Heart right ventricle (tissue), 16 donors: Measurements from ENCODE around the gene GAK. TPM values are rescaled to one million over a fixed set of nuclear protein-coding genes. Genes with fewer than 3 reads are reported as not detected.

Experiments used
- ATAC-seq, 8 donors: fragments of 200-7000 bp; cut with Tn5 transposase; one replicate each; pipeline ENCODE4 v1.9.1; 2020; ENCODE audit warnings: mild to moderate bottlenecking in 8 of 8, moderate library complexity in 8 of 8, moderate number of reproducible peaks in 1 of 8
- DNase-seq, 2 donors: peaks; one replicate each; pipeline ENCODE4 v3.0.0-alpha.2; 2020
- H3K27ac ChIP-seq, 10 donors: fragments of 200-600 bp; sonication (generic) in 2 of 10; one replicate each; pipeline versions ENCODE4 v1.5.0 to v1.8.0; 2020 to 2022; ENCODE audit warnings: mild to moderate bottlenecking in 3 of 10
- H3K27me3 ChIP-seq, 7 donors: fragments of 200-600 bp; one replicate each; pipeline ENCODE4 v1.8.0; 2021 to 2022; ENCODE audit warnings: mild to moderate bottlenecking in 2 of 7
- H3K36me3 ChIP-seq, 9 donors: fragments of 200-600 bp; sonication (generic) in 1 of 9; one replicate each; pipeline versions ENCODE4 v1.5.0 to v1.8.0; 2020 to 2022; ENCODE audit warnings: mild to moderate bottlenecking in 2 of 9
- H3K4me1 ChIP-seq, 9 donors: fragments of 200-600 bp; sonication (generic) in 1 of 9; one replicate each; pipeline versions ENCODE4 v1.5.0 to v1.8.0; 2020 to 2022; ENCODE audit warnings: mild to moderate bottlenecking in 4 of 9
- H3K4me3 ChIP-seq, 10 donors: fragments of 200-600 bp; sonication (generic) in 2 of 10; one replicate each; pipeline versions ENCODE4 v1.5.0 to v1.8.0; 2020 to 2022; ENCODE audit warnings: mild to moderate bottlenecking in 7 of 10, moderate library complexity in 2 of 10
- H3K9me3 ChIP-seq, 11 donors: fragments of 200-600 bp in 10 of 11; sonication (generic) in 2 of 11; one replicate each; pipeline versions ENCODE4 v1.5.0 to v1.8.0; 2013 to 2022; ENCODE audit warnings: mild to moderate bottlenecking in 2 of 11, control low read depth in 1 of 11, moderate library complexity in 1 of 11
- WGBS, 2 donors: extraction: QIAGEN DNeasy Blood & Tissue Kit; methylation state at CpG; one replicate each; pipeline ENCODE4 v1.1.7; 2013; ENCODE audit warnings: inconsistent platforms in 1 of 2; 5-methylcytosine and 5-hydroxymethylcytosine counted together
- intact Hi-C, 10 donors: fragments of 100-400 bp; cut with DNase I; formaldehyde crosslinking; loops; one replicate each; pipeline versions ENCODE4 v1.11.1 to v1.14.2; 2022
- polyA plus RNA-seq, 2 donors: library from polyadenylated mRNA; stranded (reverse); fragments of 200-250 nt; gene quantifications; one replicate each; pipeline ENCODE4 v1.2.3, GENCODE V29; 2013
- total RNA-seq, 10 donors: library from RNA; stranded (reverse); fragmentation: NEBNext Ultra II Directional in 3 of 10; extraction: Animal tissue kit (Norgen Biotek cat#: 25700) in 3 of 10; gene quantifications; one replicate each; pipeline versions ENCODE4 v1.2.1 to v1.2.4, GENCODE V29; 2021 to 2023
- TF ChIP-seq, protein P1 (sequence below), 9 donors: fragments of 200-600 bp; sonication (generic) in 2 of 9; IDR thresholded peaks; one replicate each; pipeline versions ENCODE4 v1.5.0 to v1.8.0; 2021 to 2022; ENCODE audit warnings: antibody characterized with exemption in 9 of 9, mild to moderate bottlenecking in 5 of 9, moderate library complexity in 1 of 9
- donor health status: Arrhythmogenic right ventricular cardiomyopathy.
- donor health status: ischemic (EF 13 %, LVEDD 7.1; RV severe dilation, severe dysfunction).
- donor health status: healthy with polysubstance abuse.
- donor health status: DM: no; HTN: yes; CAD: no.
- donor health status: DM: no; HTN: no; CAD: no.
- donor health status: ischemic (EF 25% LVEDD 6.9; RV normal size, moderate dysfunction).
- donor health status: ischemic (EF 25% LVEDD 5.7; RV mildly dilated, moderate dysfunction).
- donor health status: healthy.
- donor health status: DM: yes; HTN: yes; CAD: no.
- donor health status: Ischemic cardiomyopathy.
- donor health status: ischemic (EF 35%, LVEDD 5.7; RV mildly dilated, moderate dysfunction).
- donor health status: nonischemic (EF 11% LVEDD 7.7; RV severe dilation, severe dysfunction).
- donor health status: DM: yes; HTN: yes; CAD: no.
- donor health status: PGD.
- donor health status: ischemic (EF 29% LVEDD 5.4; RV normal size, mild dysfunction).
- donor health status: nonischemic (EF 23%, LVEDD 6.1; RV moderate dilation, normal function).

The GAK gene
- total and polyA plus RNA-seq, 12 donors = 21.0 to 105 (median 29.2) TPM

DNA sequence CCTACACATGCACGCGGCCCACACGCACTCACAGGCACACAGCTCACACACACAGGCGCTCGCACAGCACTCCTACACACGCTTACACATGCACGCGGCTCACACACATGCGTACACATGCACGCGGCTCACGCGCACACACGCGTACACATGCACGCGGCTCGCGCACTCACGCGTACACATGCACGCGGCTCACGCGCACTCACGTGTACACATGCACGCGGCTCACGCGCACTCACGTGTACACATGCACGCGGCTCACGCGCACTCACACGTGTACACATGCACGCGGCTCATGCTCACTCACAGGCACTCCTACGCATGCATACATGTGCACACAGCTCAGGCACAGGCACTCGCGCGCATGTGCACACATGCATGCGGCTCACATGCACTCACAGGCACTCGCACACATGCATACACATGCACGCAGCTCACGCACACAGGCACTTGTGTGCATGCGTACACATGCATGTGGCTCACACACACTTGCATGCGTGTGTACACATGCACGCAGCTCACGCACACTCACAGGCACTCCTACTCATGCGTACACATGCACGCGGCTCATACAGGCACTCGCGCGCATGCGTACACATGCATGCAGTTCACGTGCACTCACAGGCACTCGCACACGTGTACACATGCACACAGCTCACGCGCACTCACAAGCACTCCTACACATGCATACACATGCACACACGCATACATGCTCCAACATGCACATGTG is 44.9 kb downstream of the GAK start:
- no peak overlapping the region for H3K4me3 ChIP-seq

DNA sequence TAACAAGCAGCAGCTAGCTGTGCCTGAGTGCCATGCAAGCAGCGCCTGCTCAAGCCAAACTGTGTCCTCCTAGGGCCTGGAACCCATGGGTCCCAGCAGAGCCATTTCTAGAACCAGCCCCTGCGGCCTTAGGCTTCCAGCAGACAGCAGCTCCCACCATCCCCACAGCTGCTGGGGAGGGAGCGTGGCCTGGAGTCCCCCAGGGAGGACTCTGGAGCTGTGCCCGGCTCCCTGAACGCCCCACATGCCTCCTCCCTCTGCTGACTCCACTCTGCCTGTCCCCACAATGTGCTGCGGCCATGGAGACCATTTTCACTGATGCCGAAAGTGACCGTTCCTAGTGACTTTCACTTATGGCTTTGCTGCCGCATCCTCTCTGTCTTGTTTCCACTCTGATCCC is 45.9 kb downstream of the GAK start:
- TF ChIP-seq, protein P1, sequence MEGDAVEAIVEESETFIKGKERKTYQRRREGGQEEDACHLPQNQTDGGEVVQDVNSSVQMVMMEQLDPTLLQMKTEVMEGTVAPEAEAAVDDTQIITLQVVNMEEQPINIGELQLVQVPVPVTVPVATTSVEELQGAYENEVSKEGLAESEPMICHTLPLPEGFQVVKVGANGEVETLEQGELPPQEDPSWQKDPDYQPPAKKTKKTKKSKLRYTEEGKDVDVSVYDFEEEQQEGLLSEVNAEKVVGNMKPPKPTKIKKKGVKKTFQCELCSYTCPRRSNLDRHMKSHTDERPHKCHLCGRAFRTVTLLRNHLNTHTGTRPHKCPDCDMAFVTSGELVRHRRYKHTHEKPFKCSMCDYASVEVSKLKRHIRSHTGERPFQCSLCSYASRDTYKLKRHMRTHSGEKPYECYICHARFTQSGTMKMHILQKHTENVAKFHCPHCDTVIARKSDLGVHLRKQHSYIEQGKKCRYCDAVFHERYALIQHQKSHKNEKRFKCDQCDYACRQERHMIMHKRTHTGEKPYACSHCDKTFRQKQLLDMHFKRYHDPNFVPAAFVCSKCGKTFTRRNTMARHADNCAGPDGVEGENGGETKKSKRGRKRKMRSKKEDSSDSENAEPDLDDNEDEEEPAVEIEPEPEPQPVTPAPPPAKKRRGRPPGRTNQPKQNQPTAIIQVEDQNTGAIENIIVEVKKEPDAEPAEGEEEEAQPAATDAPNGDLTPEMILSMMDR (IDR thresholded peaks at IDR 0.05) = no peak
- peak in 5 of 8 donors; percentile 24 to 54 (median 33) for ATAC-seq
- intact Hi-C loops = no loop called here

More for the DNA sequence above, 44.9 kb downstream of the GAK start:
- Histone ChIP-seq H3K4me1 (no peaks in the 10 kb centered on the region), H3K27ac (no peak overlapping the region), H3K9me3 (no peaks in the 10 kb centered on the region), H3K27me3 (no peaks in the 10 kb centered on the region), H3K36me3 (peaks cover 0 to 99% (median 45%) of the 10 kb centered on the region in 9 donors)
- ATAC-seq (no peak), DNase-seq (no peak)
- 97 to 98% methylated on average over 63 of the region's 63 CpGs for WGBS, 2 donors
- TF ChIP-seq, protein P1 (IDR thresholded peaks at IDR 0.05) = no peak
- intact Hi-C loops = no loop called here

DNA sequence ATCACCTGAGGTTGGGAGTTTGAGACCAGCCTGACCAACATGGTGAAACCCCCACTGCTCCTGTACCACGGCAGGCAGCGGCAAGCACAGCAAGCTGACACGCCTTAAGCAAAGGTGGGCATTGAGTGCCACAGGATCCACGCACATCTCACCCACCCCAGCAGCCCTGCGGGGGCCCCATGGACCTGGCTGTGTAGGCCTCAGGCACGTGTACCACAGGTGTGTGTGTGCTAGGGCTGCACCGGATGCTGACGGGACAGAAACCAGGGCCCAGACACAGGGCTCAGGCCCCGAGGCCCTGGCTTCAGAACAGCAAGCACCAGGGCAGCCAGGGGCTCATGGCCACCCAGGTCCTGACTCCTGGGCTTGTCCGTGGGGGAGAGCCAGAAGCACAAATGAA is 46.8 kb downstream of the GAK start:
- H3K27me3 ChIP-seq = no peaks in the 10 kb centered on the region
- DNase-seq = no peak
- 95 to 96% methylated on average over 10 of the region's 10 CpGs for WGBS, 2 donors
- H3K27ac ChIP-seq = no peak overlapping the region
- no peak overlapping the region for H3K4me3 ChIP-seq
- H3K9me3 ChIP-seq = no peaks in the 10 kb centered on the region
- no peaks in the 10 kb centered on the region for H3K4me1 ChIP-seq
- no peak for ATAC-seq
- TF ChIP-seq, protein P1 (IDR thresholded peaks at IDR 0.05) = no peak
- intact Hi-C loops = no loop called here
- H3K36me3 ChIP-seq = peaks cover 0 to 99% (median 52%) of the 10 kb centered on the region in 9 donors

More for the DNA sequence above, 45.9 kb downstream of the GAK start:
- H3K4me3 ChIP-seq = no peak overlapping the region
- H3K27ac ChIP-seq = no peak overlapping the region
- no peaks in the 10 kb centered on the region for H3K4me1 ChIP-seq
- peaks cover 0 to 99% (median 50%) of the 10 kb centered on the region in 9 donors for H3K36me3 ChIP-seq
- H3K9me3 ChIP-seq = no peaks in the 10 kb centered on the region
- peak; percentile 13 to 50 for DNase-seq
- 68 to 74% methylated on average over 9 of the region's 9 CpGs for WGBS, 2 donors
- H3K27me3 ChIP-seq = no peaks in the 10 kb centered on the region

DNA sequence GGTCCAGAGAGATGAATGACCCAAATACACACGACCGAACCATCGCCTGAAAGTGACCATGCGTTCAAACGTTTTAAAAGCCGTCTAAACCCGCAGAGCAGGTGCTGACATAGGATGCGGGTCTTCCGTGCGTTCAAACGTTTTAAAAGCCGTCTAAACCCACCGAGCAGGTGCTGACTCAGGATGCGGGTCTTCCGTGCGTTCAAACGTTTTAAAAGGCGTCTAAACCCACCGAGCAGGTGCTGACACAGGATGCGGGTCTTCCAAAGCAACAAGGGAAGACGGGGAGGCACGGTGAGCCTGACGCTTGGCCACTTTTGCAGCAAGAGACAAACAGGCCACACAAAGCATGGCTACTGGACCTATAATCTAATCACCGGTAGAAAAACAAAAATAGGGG is 47.2 kb downstream of the GAK start:
- no peak overlapping the region for H3K27ac ChIP-seq
- no peak overlapping the region for H3K4me3 ChIP-seq
- TF ChIP-seq, protein P1 (IDR thresholded peaks at IDR 0.05) = no peak
- DNase-seq (no peak), ATAC-seq (no peak)
- no peaks in the 10 kb centered on the region for H3K27me3 ChIP-seq
- intact Hi-C loops = no loop called here
- peaks cover 0 to 99% (median 52%) of the 10 kb centered on the region in 9 donors for H3K36me3 ChIP-seq
- H3K9me3 ChIP-seq = no peaks in the 10 kb centered on the region
- whole genome bisulfite sequencing, 2 donors = 87 to 91% methylated on average over 24 of the region's 24 CpGs
- no peaks in the 10 kb centered on the region for H3K4me1 ChIP-seq
